ENCODE data around the gene INSR.

Gene INSR

GRCh38 chr19:7203332-7203731 lies 90.9 kb downstream of the INSR start:
- peaks cover 5% of the 10 kb centered on the region; the same call in 1 of the 2 replicates for H3K79me2 ChIP-seq (ENCODE audit: insufficient read depth, low read depth)
- no peaks in the 10 kb centered on the region for H4K20me1 ChIP-seq (ENCODE audit: insufficient read depth)
- H3K27ac ChIP-seq: no peak overlapping the region
- no peaks in the 10 kb centered on the region for H3K27me3 ChIP-seq (ENCODE audit: insufficient read depth, low read depth)
- peaks cover 16% of the 10 kb centered on the region for H3K4me1 ChIP-seq (ENCODE audit: low read depth, poor library complexity, severe bottlenecking)
- H3K4me3 ChIP-seq (IDR thresholded peaks at IDR 0.05; ENCODE audit: insufficient read depth, low read depth, low read length): no peak overlapping the region
- no peak overlapping the region for H2AFZ ChIP-seq (ENCODE audit: low read depth)
- no peak for TF ChIP-seq CTCF (conservative IDR thresholded peaks at IDR 0.05; ENCODE audit: low read depth, low read length)
- no peak overlapping the region for H3K9ac ChIP-seq
- no peak overlapping the region for H3K4me2 ChIP-seq
- H3K36me3 ChIP-seq (ENCODE audit: insufficient read depth): no peaks in the 10 kb centered on the region

- Histone ChIP-seq H3K4me1 (ENCODE audit: low read depth, poor library complexity, severe bottlenecking) (peaks cover 13% of the 10 kb centered on the region), H3K27ac (no peak overlapping the region), H3K9ac (no peak overlapping the region), H3K79me2 (ENCODE audit: insufficient read depth, low read depth) (peaks cover 5% of the 10 kb centered on the region; the same call in 1 of the 2 replicates), H2AFZ (ENCODE audit: low read depth) (no peak overlapping the region), H3K27me3 (ENCODE audit: insufficient read depth, low read depth) (no peaks in the 10 kb centered on the region), H4K20me1 (ENCODE audit: insufficient read depth) (no peaks in the 10 kb centered on the region), H3K36me3 (ENCODE audit: insufficient read depth) (no peaks in the 10 kb centered on the region), H3K4me2 (no peak overlapping the region), H3K4me3 (IDR thresholded peaks at IDR 0.05; ENCODE audit: insufficient read depth, low read depth, low read length) (no peak overlapping the region)
- TF ChIP-seq CTCF (conservative IDR thresholded peaks at IDR 0.05; ENCODE audit: low read depth, low read length): no peak
These were observed 91.3 kb downstream of the INSR start for GRCh38 chr19:7202888-7203287.

- peaks cover 7% of the 10 kb centered on the region for H3K4me1 ChIP-seq (ENCODE audit: low read depth, poor library complexity, severe bottlenecking)
- no peaks in the 10 kb centered on the region for H3K36me3 ChIP-seq (ENCODE audit: insufficient read depth)
- no peak overlapping the region for H3K4me2 ChIP-seq
- TF ChIP-seq CTCF (conservative IDR thresholded peaks at IDR 0.05; ENCODE audit: low read depth, low read length): no peak
- H3K4me3 ChIP-seq (IDR thresholded peaks at IDR 0.05; ENCODE audit: insufficient read depth, low read depth, low read length): no peak overlapping the region
- no peak overlapping the region for H3K9ac ChIP-seq
- H3K79me2 ChIP-seq (ENCODE audit: insufficient read depth, low read depth): peaks cover 5% of the 10 kb centered on the region; the same call in 1 of the 2 replicates
- no peaks in the 10 kb centered on the region for H4K20me1 ChIP-seq (ENCODE audit: insufficient read depth)
- H3K27ac ChIP-seq: no peak overlapping the region
- H2AFZ ChIP-seq (ENCODE audit: low read depth): no peak overlapping the region
- H3K27me3 ChIP-seq (ENCODE audit: insufficient read depth, low read depth): no peaks in the 10 kb centered on the region
These were observed 93.5 kb downstream of the INSR start for GRCh38 chr19:7200736-7201135.

GRCh38 chr19:7199613-7200533 lies 94.3 kb downstream of the INSR start:
- Histone ChIP-seq H2AFZ (ENCODE audit: low read depth) (no peak overlapping the region), H4K20me1 (ENCODE audit: insufficient read depth) (no peaks in the 10 kb centered on the region), H3K27ac (no peak overlapping the region), H3K9ac (no peak overlapping the region), H3K4me1 (ENCODE audit: low read depth, poor library complexity, severe bottlenecking) (peaks cover 7% of the 10 kb centered on the region), H3K4me2 (no peak overlapping the region), H3K36me3 (ENCODE audit: insufficient read depth) (no peaks in the 10 kb centered on the region), H3K27me3 (ENCODE audit: insufficient read depth, low read depth) (no peaks in the 10 kb centered on the region), H3K79me2 (ENCODE audit: insufficient read depth, low read depth) (peaks cover 5% of the 10 kb centered on the region; the same call in 1 of the 2 replicates), H3K4me3 (IDR thresholded peaks at IDR 0.05; ENCODE audit: insufficient read depth, low read depth, low read length) (no peak overlapping the region)
- TF ChIP-seq CTCF (conservative IDR thresholded peaks at IDR 0.05; ENCODE audit: low read depth, low read length): no peak

Measured in KMS-11 (cell line).